GM19463 (cell line): ENCODE data around the gene TMA7B.
"Not testable (repeated sequence)": the region's sequence is repeated elsewhere in the genome, so short reads cannot be mapped to it uniquely, and the experiment has no call there.

ENCODE experiments used
- ATAC-seq: cut with Tn5 transposase; IDR thresholded peaks from one replicate; pipeline ENCODE4 v1.9.1; 2021; ENCODE audit warnings: mild to moderate bottlenecking, moderate library complexity; ENCODE audit not compliant: unreplicated experiment

TMA7B gene

GRCh38 chr22:39979048-39979447 is 18.9 kb downstream of the TMA7B start:
- no peak for ATAC-seq

GRCh38 chr22:39979458-39979857 is 19.3 kb downstream of the TMA7B start:
- no peak for ATAC-seq

- no peak for ATAC-seq
Measured at GRCh38 chr22:39980596-39980995, 20.4 kb downstream of the TMA7B start.

GRCh38 chr22:39983346-39983745 is 23.1 kb downstream of the TMA7B start:
- no peak for ATAC-seq

GRCh38 chr22:39984006-39984405 is 23.8 kb downstream of the TMA7B start:
- ATAC-seq: no peak

GRCh38 chr22:39984746-39985145 is 24.5 kb downstream of the TMA7B start:
- ATAC-seq: no peak

GRCh38 chr22:39985383-39986035 is 25.3 kb downstream of the TMA7B start:
- no peak for ATAC-seq

GRCh38 chr22:39988386-39989114 is 28.4 kb downstream of the TMA7B start:
- no peak for ATAC-seq

- no peak for ATAC-seq
Measured at GRCh38 chr22:39989633-39990032, 29.4 kb downstream of the TMA7B start.

GRCh38 chr22:39990686-39991085 is 30.5 kb downstream of the TMA7B start:
- no peak for ATAC-seq

- ATAC-seq: no peak
Measured at GRCh38 chr22:39991159-39991860, 31.1 kb downstream of the TMA7B start.

GRCh38 chr22:39992088-39992826 is 32.1 kb downstream of the TMA7B start:
- ATAC-seq: no peak

- ATAC-seq: not testable (repeated sequence)
Measured at GRCh38 chr22:39992894-39993293, 32.7 kb downstream of the TMA7B start.

- ATAC-seq: no peak
Measured at GRCh38 chr22:39994041-39994565, 33.9 kb downstream of the TMA7B start.

- ATAC-seq: no peak
Measured at GRCh38 chr22:39994566-39995392, 34.6 kb downstream of the TMA7B start, which contains the start of gene FAM83F. Gene FAM83F (plus strand): TSS chr22:39994954. CDS start chr22:39995043, 89 bp downstream.

GRCh38 chr22:39995393-39996252 is 35.4 kb downstream of the TMA7B start:
- ATAC-seq: no peak

- ATAC-seq: no peak
Measured at GRCh38 chr22:39996732-39997131, 36.5 kb downstream of the TMA7B start.

- ATAC-seq: no peak
Measured at GRCh38 chr22:39997421-39997820, 37.2 kb downstream of the TMA7B start.
